CD4-positive, alpha-beta T cell treated with Interleukin-15 for 4 hours (primary cell): Measurements from ENCODE around the gene MLST8.
"Not testable (repeated sequence)": the region's sequence is repeated elsewhere in the genome, so short reads cannot be mapped to it uniquely, and the experiment has no call there.

Source experiments
- DNase-seq: peaks from one replicate; pipeline ENCODE4 v3.0.0-alpha.2; 2020; ENCODE audit warnings: low spot score

Gene MLST8

GRCh38 chr16:2190659-2191445, 14.4 kb upstream of the MLST8 start:
- DNase-seq: no peak

GRCh38 chr16:2191446-2191706, 13.9 kb upstream of the MLST8 start:
- no peak for DNase-seq

GRCh38 chr16:2194166-2194834, 11.0 kb upstream of the MLST8 start:
- DNase-seq: no peak

GRCh38 chr16:2194852-2195321, 10.4 kb upstream of the MLST8 start:
- peak; percentile 59 for DNase-seq

- no peak for DNase-seq
These were observed 9.7 kb upstream of the MLST8 start for GRCh38 chr16:2195322-2196161.

GRCh38 chr16:2196162-2196980, 8.9 kb upstream of the MLST8 start, which contains the start of gene CASKIN1:
TSS of gene CASKIN1 (minus strand) at chr16:2196605. CDS start at chr16:2196432, 173 bp downstream.
- DNase-seq: no peak

GRCh38 chr16:2196981-2197511, 8.2 kb upstream of the MLST8 start:
- no peak for DNase-seq

- DNase-seq: no peak
These were observed 7.5 kb upstream of the MLST8 start for GRCh38 chr16:2197765-2198164.

GRCh38 chr16:2198283-2198682, 7.0 kb upstream of the MLST8 start:
- no peak for DNase-seq

GRCh38 chr16:2199095-2199494, 6.2 kb upstream of the MLST8 start:
- DNase-seq: no peak

GRCh38 chr16:2199621-2200139, 5.6 kb upstream of the MLST8 start:
- DNase-seq: no peak

- no peak for DNase-seq
These were observed 4.9 kb upstream of the MLST8 start for GRCh38 chr16:2200313-2200712.

GRCh38 chr16:2203119-2203688, 2.0 kb upstream of the MLST8 start:
- DNase-seq: not testable (repeated sequence)

- DNase-seq: no peak
These were observed 694 bp upstream of the MLST8 start for GRCh38 chr16:2204416-2205103.

GRCh38 chr16:2205967-2206313, 686 bp downstream of the MLST8 start:
- no peak for DNase-seq

GRCh38 chr16:2206420-2206779, 1.1 kb downstream of the MLST8 start:
- DNase-seq: no peak

GRCh38 chr16:2206780-2207433, 1.7 kb downstream of the MLST8 start:
- DNase-seq: no peak

GRCh38 chr16:2207872-2208271, 2.6 kb downstream of the MLST8 start:
- no peak for DNase-seq

GRCh38 chr16:2208308-2208707, 3.1 kb downstream of the MLST8 start:
- no peak for DNase-seq

- no peak for DNase-seq
These were observed 3.5 kb downstream of the MLST8 start for GRCh38 chr16:2208772-2209171.
